Panc1 (cell line): ENCODE measurements around the gene POLA1. TPM values are rescaled to one million over a fixed set of nuclear protein-coding genes. Genes with fewer than 3 reads are reported as not detected.

Source experiments
- ATAC-seq: fragments of 200-7000 bp; cut with Tn5 transposase; 2 replicates; pipeline ENCODE4 v1.9.1; 2020; ENCODE audit warnings: mild to moderate bottlenecking, moderate library complexity
- BruUV-seq: library from RNA; stranded (reverse); fragments of 400-500 nt; replicated peaks from 2 replicates; lab custom pipeline; 2021; lab: Mats Ljungman, UMichigan
- CTCF ChIA-PET: fragments of 300-600 bp; sonication (Branson Sonifier 250); formaldehyde crosslinking; loops from one replicate; lab custom pipeline; 2022; ENCODE audit warnings: antibody characterized with exemption; lab: Charles Lee
- POLR2A ChIA-PET: fragments of 300-600 bp; sonication (Branson Sonifier 250); formaldehyde crosslinking; loops from one replicate; lab custom pipeline; 2022; ENCODE audit warnings: antibody characterized with exemption; lab: Charles Lee
- DNase-seq: peaks from one replicate; pipeline ENCODE4 v3.0.0-alpha.2; 2010; ENCODE audit warnings: low read depth, low spot score
- H3K27ac ChIP-seq: 2 replicates; pipeline ENCODE4 v1.5.1; 2011; ENCODE audit warnings: mild to moderate bottlenecking, low read length, inconsistent platforms
- H3K27me3 ChIP-seq: fragments of 200-500 bp; sonication (Bioruptor generic); 2 replicates; pipeline ENCODE4 v1.6.0; 2014; ENCODE audit warnings: low read length, inconsistent platforms; ENCODE audit not compliant: control insufficient read depth, insufficient read depth
- H3K36me3 ChIP-seq: fragments of 200-500 bp; sonication (Bioruptor generic); 2 replicates; pipeline ENCODE4 v1.5.1; 2014; ENCODE audit warnings: inconsistent platforms, mild to moderate bottlenecking, low read length, moderate library complexity; ENCODE audit not compliant: control insufficient read depth, insufficient read depth
- H3K4me1 ChIP-seq: 2 replicates; pipeline ENCODE4 v1.5.1; 2011; ENCODE audit warnings: inconsistent platforms, mild to moderate bottlenecking, low read length, moderate library complexity; ENCODE audit not compliant: control insufficient read depth, insufficient read depth
- H3K4me3 ChIP-seq, 2 experiments: 2 replicates each; pipeline ENCODE4 v1.5.1; 2011 to 2012; ENCODE audit warnings: low read depth in 2 of 2, low read length in 2 of 2, mild to moderate bottlenecking in 2 of 2, inconsistent platforms in 1 of 2, moderate library complexity in 1 of 2
- H3K9me3 ChIP-seq: fragments of 200-500 bp; sonication (Bioruptor generic); 2 replicates; pipeline ENCODE4 v1.5.1; 2014; ENCODE audit warnings: low read depth, mild to moderate bottlenecking, inconsistent platforms, low read length, moderate library complexity; ENCODE audit not compliant: control insufficient read depth, insufficient read depth
- CTCF ChIP-seq: fragments of 450-650 bp; IDR thresholded peaks from 2 replicates; pipeline ENCODE4 v1.5.1; 2017; ENCODE audit warnings: mild to moderate bottlenecking
- POLR2AphosphoS5 ChIP-seq: IDR thresholded peaks from 2 replicates; pipeline ENCODE4 v1.6.1; 2012; ENCODE audit warnings: mild to moderate bottlenecking, low read depth, low read length, moderate library complexity
- REST ChIP-seq, 2 experiments: IDR thresholded peaks; 2 replicates each; pipeline ENCODE4 v1.6.1; 2011 to 2012; ENCODE audit warnings: low read depth in 2 of 2, control low read depth in 1 of 2, low read length in 1 of 2, mild to moderate bottlenecking in 1 of 2, moderate library complexity in 1 of 2; ENCODE audit not compliant: insufficient read depth in 1 of 2
- SIN3A ChIP-seq: IDR thresholded peaks from 2 replicates; pipeline ENCODE4 v1.6.1; 2012; ENCODE audit warnings: low read depth, mild to moderate bottlenecking, low read length, moderate library complexity, borderline replicate concordance; ENCODE audit not compliant: insufficient read depth
- TCF7L2 ChIP-seq: IDR thresholded peaks from 2 replicates; pipeline ENCODE4 v1.6.1; 2011; ENCODE audit warnings: mild to moderate bottlenecking, low read depth, low read length, inconsistent platforms
- in situ Hi-C: cut with HindIII; loops from 2 replicates; pipeline ENCODE4 v1.10.0; 2016; ENCODE audit warnings: low sequenced_read_pairs, low pct_unique_long_range_greater_than_20kb
- intact Hi-C: fragments of 100-400 bp; cut with micrococcal nuclease; formaldehyde crosslinking; loops from one replicate; pipeline ENCODE4 v1.10.0; 2022; ENCODE audit not compliant: unreplicated experiment
- total RNA-seq: library from RNA; stranded (reverse); gene quantifications from one replicate; pipeline ENCODE4 v1.2.1, GENCODE V29; 2021; ENCODE audit not compliant: unreplicated experiment

Gene POLA1
- total RNA-seq, 1 experiment from 2014 or later, result 10.5 TPM

- BruUV-seq, result no TSS peak
- in situ Hi-C loops, result no loop called here
- H3K4me3 ChIP-seq, result no peak overlapping the region
- ATAC-seq, result no peak
- no peaks in the 10 kb centered on the region for H3K27me3 ChIP-seq
- no peaks in the 10 kb centered on the region for H3K36me3 ChIP-seq
- intact Hi-C loops, result no loop called here
- no peaks in the 10 kb centered on the region for H3K9me3 ChIP-seq
- no peaks in the 10 kb centered on the region for H3K4me1 ChIP-seq
- no peak overlapping the region for H3K27ac ChIP-seq
- CTCF ChIA-PET, result no interaction called here
- DNase-seq, result no peak
- POLR2A ChIA-PET, result no interaction called here
- TF ChIP-seq SIN3A (no peak), REST (IDR thresholded peaks at IDR 0.05; ENCODE audit: insufficient read depth in 1 of 2, low read depth in 2 of 2, low read length in 1 of 2) (no peak), TCF7L2 (no peak)
Observed at GRCh38 chrX:24759786-24760185, 66.1 kb downstream of the POLA1 start.

GRCh38 chrX:24760363-24761000 lies 66.8 kb downstream of the POLA1 start:
- BruUV-seq, result no TSS peak
- in situ Hi-C loops (no loop called here), intact Hi-C loops (no loop called here)
- Histone ChIP-seq H3K4me1 (no peaks in the 10 kb centered on the region), H3K4me3 (no peak overlapping the region), H3K36me3 (no peaks in the 10 kb centered on the region; the same call in 1 of the 2 replicates), H3K27ac (no peak overlapping the region), H3K9me3 (no peaks in the 10 kb centered on the region), H3K27me3 (no peaks in the 10 kb centered on the region)
- POLR2A ChIA-PET, result no interaction called here
- ATAC-seq (no peak), DNase-seq (no peak)
- CTCF ChIA-PET, result no interaction called here
- TF ChIP-seq CTCF (no peak), REST (IDR thresholded peaks at IDR 0.05; ENCODE audit: insufficient read depth in 1 of 2, low read depth in 2 of 2, low read length in 1 of 2) (no peak), TCF7L2 (no peak), SIN3A (no peak), POLR2AphosphoS5 (no peak)
